ENCODE measurements around the gene SNTN. TPM values are rescaled to one million over a fixed set of nuclear protein-coding genes. Genes with fewer than 3 reads are reported as not detected.
"Not testable (repeated sequence)": the region's sequence is repeated elsewhere in the genome, so short reads cannot be mapped to it uniquely, and the experiment has no call there.

Gene SNTN
- total and polyA plus RNA-seq, 12 donors, result not detected

DNA sequence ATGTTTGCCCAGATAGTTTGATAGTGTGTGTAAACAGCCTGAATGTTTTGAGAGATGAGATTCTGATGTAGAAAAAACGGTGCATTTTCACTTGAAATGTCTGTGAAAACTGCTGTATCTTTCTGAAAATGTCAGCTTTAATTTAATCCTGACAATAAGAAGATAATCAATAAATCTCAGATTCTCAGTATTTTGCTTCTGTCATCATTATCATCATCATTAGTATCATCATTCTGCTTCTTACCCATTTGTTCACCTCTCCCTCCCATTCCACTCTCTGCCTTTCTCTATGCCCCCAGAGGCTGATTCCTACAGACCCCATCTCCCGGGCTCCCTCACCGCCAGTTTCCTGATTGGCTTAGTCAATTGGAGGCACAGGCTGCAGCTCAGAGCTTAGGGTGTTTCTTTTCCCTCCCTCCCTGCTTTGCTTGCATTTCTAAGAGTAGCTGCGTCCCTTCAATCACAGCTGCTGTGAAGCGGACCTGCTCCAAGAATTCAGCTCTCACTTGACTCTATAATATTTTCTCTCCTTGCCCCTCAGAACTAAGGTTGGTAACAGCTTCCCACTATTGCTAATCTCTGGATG is 8.2 kb upstream of the SNTN start:
- H3K36me3 ChIP-seq (replicated peaks in 1 of 2), result no peaks in the 10 kb centered on the region
- TF ChIP-seq POLR2A (IDR thresholded peaks at IDR 0.05), result no peak
- TF ChIP-seq, protein P1, sequence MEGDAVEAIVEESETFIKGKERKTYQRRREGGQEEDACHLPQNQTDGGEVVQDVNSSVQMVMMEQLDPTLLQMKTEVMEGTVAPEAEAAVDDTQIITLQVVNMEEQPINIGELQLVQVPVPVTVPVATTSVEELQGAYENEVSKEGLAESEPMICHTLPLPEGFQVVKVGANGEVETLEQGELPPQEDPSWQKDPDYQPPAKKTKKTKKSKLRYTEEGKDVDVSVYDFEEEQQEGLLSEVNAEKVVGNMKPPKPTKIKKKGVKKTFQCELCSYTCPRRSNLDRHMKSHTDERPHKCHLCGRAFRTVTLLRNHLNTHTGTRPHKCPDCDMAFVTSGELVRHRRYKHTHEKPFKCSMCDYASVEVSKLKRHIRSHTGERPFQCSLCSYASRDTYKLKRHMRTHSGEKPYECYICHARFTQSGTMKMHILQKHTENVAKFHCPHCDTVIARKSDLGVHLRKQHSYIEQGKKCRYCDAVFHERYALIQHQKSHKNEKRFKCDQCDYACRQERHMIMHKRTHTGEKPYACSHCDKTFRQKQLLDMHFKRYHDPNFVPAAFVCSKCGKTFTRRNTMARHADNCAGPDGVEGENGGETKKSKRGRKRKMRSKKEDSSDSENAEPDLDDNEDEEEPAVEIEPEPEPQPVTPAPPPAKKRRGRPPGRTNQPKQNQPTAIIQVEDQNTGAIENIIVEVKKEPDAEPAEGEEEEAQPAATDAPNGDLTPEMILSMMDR (IDR thresholded peaks at IDR 0.05), result no peak
- WGBS, 4 donors, result 47 to 55% (median 50%) methylated on average over 5 of the region's 5 CpGs
- no peaks in the 10 kb centered on the region for H3K27me3 ChIP-seq
- no peak overlapping the region for H3K27ac ChIP-seq
- H3K4me1 ChIP-seq (replicated peaks in 1 of 2), result no peaks in the 10 kb centered on the region
- H3K9me3 ChIP-seq (replicated peaks in 1 of 3), result no peaks in the 10 kb centered on the region
- DNase-seq, result no peak
- intact Hi-C loops (cut with DNase I), result no loop called here
- no peak overlapping the region for H3K4me3 ChIP-seq

DNA sequence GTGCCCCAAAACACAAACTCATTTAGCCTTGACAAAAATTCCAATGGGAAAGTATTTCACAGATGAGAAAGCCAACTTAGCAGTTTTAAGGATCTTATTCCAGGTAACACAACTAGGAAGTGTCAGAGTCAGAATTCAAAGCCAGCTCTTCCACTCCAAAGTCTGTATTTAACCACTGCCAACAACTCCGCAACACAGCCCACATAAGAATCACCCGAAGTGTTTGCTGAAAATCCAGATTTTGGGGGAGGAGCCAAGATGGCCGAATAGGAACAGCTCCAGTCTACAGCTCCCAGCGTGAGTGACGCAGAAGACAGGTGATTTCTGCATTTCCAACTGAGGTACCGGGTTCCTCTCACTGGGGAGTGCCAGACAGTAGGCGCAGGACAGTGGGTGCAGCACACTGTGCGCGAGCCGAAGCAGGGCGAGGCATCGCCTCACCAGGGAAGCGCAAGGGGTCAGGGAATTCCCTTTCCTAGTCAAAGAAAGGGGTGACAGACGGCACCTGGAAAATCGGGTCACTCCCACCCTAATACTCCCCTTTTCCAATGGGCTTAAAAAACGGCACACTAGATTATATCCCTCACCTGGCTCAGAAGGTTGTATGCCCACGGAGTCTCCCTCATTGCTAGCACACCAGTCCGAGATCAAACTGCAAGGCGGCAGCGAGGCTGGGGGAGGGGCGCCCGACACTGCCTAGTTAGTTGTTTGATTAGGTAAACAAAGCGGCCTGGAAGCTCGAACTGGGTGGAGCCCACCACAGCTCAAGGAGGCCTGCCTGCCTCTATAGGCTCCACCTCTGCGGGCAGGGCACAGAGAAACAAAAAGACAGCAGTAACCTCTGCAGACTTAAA is 7.3 kb upstream of the SNTN start:
- intact Hi-C loops (cut with DNase I); H3K27me3 ChIP-seq; H3K4me3 ChIP-seq; DNase-seq; H3K9me3 ChIP-seq (replicated peaks in 1 of 3); H3K27ac ChIP-seq; H3K4me1 ChIP-seq (replicated peaks in 1 of 2); H3K36me3 ChIP-seq (replicated peaks in 1 of 2): not testable (repeated sequence)
- 60 to 71% (median 68%) methylated on average over 24 to 25 of the region's 25 CpGs for WGBS, 4 donors

DNA sequence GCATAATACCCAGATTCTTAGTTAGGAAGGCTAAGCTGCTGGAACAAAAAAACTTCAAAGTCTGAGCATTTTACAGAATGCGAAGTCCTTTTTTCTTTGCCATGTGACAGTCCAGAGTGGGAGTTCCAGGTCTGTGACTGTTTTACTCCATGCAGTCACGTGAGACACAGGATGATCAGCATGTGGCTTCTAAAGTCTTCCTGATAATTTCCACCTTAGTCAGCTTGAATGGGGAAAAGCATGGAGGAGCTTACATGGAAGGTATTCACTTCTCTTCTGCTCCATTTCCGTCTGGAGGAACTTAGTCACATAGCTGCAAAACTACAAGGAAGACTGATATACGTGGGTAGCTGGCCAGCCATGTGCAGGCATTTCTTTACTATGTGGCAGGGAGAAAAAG is 1.7 kb downstream of the SNTN start:
- Histone ChIP-seq H3K27ac (no peak overlapping the region), H3K27me3 (no peaks in the 10 kb centered on the region), H3K4me3 (no peak overlapping the region), H3K36me3 (replicated peaks in 1 of 2) (no peaks in the 10 kb centered on the region), H3K4me1 (replicated peaks in 1 of 2) (no peaks in the 10 kb centered on the region), H3K9me3 (replicated peaks in 1 of 3) (no peaks in the 10 kb centered on the region)
- TF ChIP-seq, protein P1 (IDR thresholded peaks at IDR 0.05), result no peak
- TF ChIP-seq POLR2A (IDR thresholded peaks at IDR 0.05), result no peak
- WGBS, 4 donors, result 55 to 62% (median 57%) methylated on average over 4 of the region's 4 CpGs
- DNase-seq, result no peak
- intact Hi-C loops (cut with DNase I), result no loop called here

DNA sequence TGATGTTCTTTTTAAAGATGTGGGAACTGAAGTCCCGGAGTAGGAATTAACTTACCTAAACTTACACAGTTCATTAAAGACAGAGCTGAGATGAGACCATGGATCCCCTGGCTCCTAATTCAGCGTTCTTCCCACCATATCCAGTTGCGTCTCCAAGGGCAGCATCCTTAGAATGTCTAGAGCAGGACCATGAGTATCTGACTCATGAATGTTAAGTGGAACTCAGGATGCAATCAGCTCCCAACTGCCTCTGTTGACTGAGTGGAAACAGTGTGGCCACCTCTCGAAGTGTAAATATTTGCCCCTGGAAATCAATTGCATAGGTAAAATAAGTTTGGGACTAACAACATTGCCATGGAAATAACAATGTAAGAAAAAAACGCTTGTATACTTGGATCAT is 2.5 kb downstream of the SNTN start:
- no peak for DNase-seq
- H3K4me1 ChIP-seq (replicated peaks in 1 of 2), result no peaks in the 10 kb centered on the region
- TF ChIP-seq POLR2A (IDR thresholded peaks at IDR 0.05), result no peak
- TF ChIP-seq, protein P1 (IDR thresholded peaks at IDR 0.05), result no peak
- H3K9me3 ChIP-seq (replicated peaks in 1 of 3), result no peaks in the 10 kb centered on the region
- no peak overlapping the region for H3K4me3 ChIP-seq
- no peaks in the 10 kb centered on the region for H3K27me3 ChIP-seq
- no peak overlapping the region for H3K27ac ChIP-seq
- intact Hi-C loops (cut with DNase I), result no loop called here
- 51 to 70% (median 60%) methylated on average over 5 of the region's 5 CpGs for WGBS, 4 donors
- no peaks in the 10 kb centered on the region for H3K36me3 ChIP-seq (replicated peaks in 1 of 2)

Data from adrenal gland (tissue), 12 donors.